ENCODE results near the gene CDKN2AIPNL. TPM values are rescaled to one million over a fixed set of nuclear protein-coding genes. Genes with fewer than 3 reads are reported as not detected.
"Not testable (repeated sequence)": the region's sequence is repeated elsewhere in the genome, so short reads cannot be mapped to it uniquely, and the experiment has no call there.

The CDKN2AIPNL gene
- total RNA-seq, 2 donors from 2014 or later = 3.0 to 14.5 TPM

GRCh38 chr5:134387443-134387842 is 24.2 kb downstream of the CDKN2AIPNL start:
- Histone ChIP-seq H3K9me3 (no peaks in the 10 kb centered on the region), H3K27ac (no peak overlapping the region), H3K4me3 (no peak overlapping the region), H3K4me1 (no peaks in the 10 kb centered on the region), H3K36me3 (replicated peaks in 1 of 2; ENCODE audit: insufficient read depth in 1 of 2, low read depth in 2 of 2) (peaks cover 16 to 51% of the 10 kb centered on the region in 2 donors), H3K27me3 (no peaks in the 10 kb centered on the region)
- 100% methylated on average over 1 of the region's 1 CpG for WGBS, 2 donors
- intact Hi-C loops (cut with DNase I) = no loop called here
- TF ChIP-seq CTCF (IDR thresholded peaks at IDR 0.05) (no peak), POLR2A (IDR thresholded peaks at IDR 0.05) (no peak)
- ATAC-seq (no peak), DNase-seq (no peak)

- Histone ChIP-seq H3K4me3 (no peak overlapping the region), H3K27ac (no peak overlapping the region), H3K9me3 (no peaks in the 10 kb centered on the region), H3K4me1 (no peaks in the 10 kb centered on the region), H3K36me3 (replicated peaks in 1 of 2; ENCODE audit: insufficient read depth in 1 of 2, low read depth in 2 of 2) (peaks cover 10 to 46% of the 10 kb centered on the region in 2 donors), H3K27me3 (no peaks in the 10 kb centered on the region)
- DNase-seq = no peak
- TF ChIP-seq CTCF (IDR thresholded peaks at IDR 0.05) = no peak
- TF ChIP-seq POLR2A (IDR thresholded peaks at IDR 0.05) = no peak
- WGBS, 2 donors = 71 to 79% methylated on average over 4 of the region's 4 CpGs
- ATAC-seq = no peak
- intact Hi-C loops (cut with DNase I) = no loop called here
Observed at GRCh38 chr5:134383980-134384697, 27.5 kb downstream of the CDKN2AIPNL start.

GRCh38 chr5:134382204-134382603 is 29.5 kb downstream of the CDKN2AIPNL start:
- H3K4me3 ChIP-seq; H3K27me3 ChIP-seq; DNase-seq; H3K4me1 ChIP-seq; H3K27ac ChIP-seq; ATAC-seq; intact Hi-C loops (cut with DNase I); H3K9me3 ChIP-seq: not testable (repeated sequence)
- WGBS, 2 donors = 94 to 97% methylated on average over 2 of the region's 2 CpGs
- peaks cover 10 to 32% of the 10 kb centered on the region in 2 donors for H3K36me3 ChIP-seq (replicated peaks in 1 of 2; ENCODE audit: insufficient read depth in 1 of 2, low read depth in 2 of 2)

GRCh38 chr5:134380346-134380745 is 31.3 kb downstream of the CDKN2AIPNL start:
- intact Hi-C loops (cut with DNase I) = no loop called here
- TF ChIP-seq CTCF (IDR thresholded peaks at IDR 0.05) (no peak), POLR2A (IDR thresholded peaks at IDR 0.05) (no peak)
- Histone ChIP-seq H3K4me1 (peaks cover 7% of the 10 kb centered on the region), H3K36me3 (replicated peaks in 1 of 2; ENCODE audit: insufficient read depth in 1 of 2, low read depth in 2 of 2) (peaks cover 10 to 30% of the 10 kb centered on the region in 2 donors), H3K27ac (no peak overlapping the region), H3K27me3 (no peaks in the 10 kb centered on the region), H3K9me3 (no peaks in the 10 kb centered on the region), H3K4me3 (no peak overlapping the region)
- no peak for ATAC-seq
- WGBS, 2 donors = 80 to 82% methylated on average over 5 of the region's 5 CpGs
- no peak for DNase-seq

- TF ChIP-seq POLR2A (IDR thresholded peaks at IDR 0.05) (no peak), CTCF (IDR thresholded peaks at IDR 0.05) (peak in 3 of 7 experiments; percentile 9 to 29 (median 12))
- Histone ChIP-seq H3K4me3 (no peak overlapping the region), H3K36me3 (replicated peaks in 1 of 2; ENCODE audit: insufficient read depth in 1 of 2, low read depth in 2 of 2) (peaks cover 0 to 2% of the 10 kb centered on the region in 2 donors), H3K9me3 (no peaks in the 10 kb centered on the region), H3K27ac (no peak overlapping the region), H3K4me1 (peaks cover 33% of the 10 kb centered on the region), H3K27me3 (no peaks in the 10 kb centered on the region)
- intact Hi-C loops (cut with DNase I) = no loop called here
- DNase-seq = no peak
- whole genome bisulfite sequencing, 2 donors = 56 to 58% methylated on average over 3 of the region's 3 CpGs
- ATAC-seq = no peak
Observed at GRCh38 chr5:134374232-134374631, 37.4 kb downstream of the CDKN2AIPNL start.

GRCh38 chr5:134373633-134374032 is 38.0 kb downstream of the CDKN2AIPNL start:
- H3K27ac ChIP-seq; H3K36me3 ChIP-seq (replicated peaks in 1 of 2; ENCODE audit: insufficient read depth in 1 of 2, low read depth in 2 of 2); ATAC-seq; H3K9me3 ChIP-seq; intact Hi-C loops (cut with DNase I); DNase-seq; H3K4me3 ChIP-seq; H3K27me3 ChIP-seq: not testable (repeated sequence)
- WGBS, 2 donors = 81 to 87% methylated on average over 4 to 5 of the region's 5 CpGs
- peaks cover 33% of the 10 kb centered on the region for H3K4me1 ChIP-seq
